ENCODE data around the gene MSI2. TPM values are rescaled to one million over a fixed set of nuclear protein-coding genes. Genes with fewer than 3 reads are reported as not detected.
A peak's percentile ranks its signal among the peaks of the same experiment; 100 is the strongest.

The MSI2 gene
- total and polyA plus RNA-seq, 7 experiments from 2014 or later, result 3.3 to 169 (median 125) TPM

- Histone ChIP-seq H3K4me3 (ENCODE audit: low read length) (no peak overlapping the region), H3K4me1 (ENCODE audit: control insufficient read depth in 2 of 2, insufficient read depth in 2 of 2, low read length in 2 of 2) (peaks cover 8 to 21% of the 10 kb centered on the region in 2 donors), H3K36me3 (ENCODE audit: control insufficient read depth in 2 of 3, insufficient read depth in 3 of 3, low read length in 3 of 3) (no peaks in the 10 kb centered on the region), H3K27me3 (ENCODE audit: control insufficient read depth in 2 of 2, insufficient read depth in 2 of 2, low read length in 2 of 2) (no peaks in the 10 kb centered on the region), H3K9me3 (ENCODE audit: control insufficient read depth in 2 of 3, low read length in 3 of 3) (no peaks in the 10 kb centered on the region), H3K27ac (ENCODE audit: low read depth, low read length) (no peak overlapping the region)
- Mint-ChIP-seq H3K4me1 (peaks cover 0 to 1% (median 0%) of the 10 kb centered on the region in 7 donors), H3K4me3 (no peak overlapping the region), H3K27me3 (no peaks in the 10 kb centered on the region), H3K9me3 (peaks cover 0 to 4% (median 1%) of the 10 kb centered on the region in 11 donors), H3K36me3 (peaks cover 4 to 10% (median 8%) of the 10 kb centered on the region in 5 donors), H3K27ac (no peak overlapping the region)
- DNase-seq, result peak in 1 of 9 donors; percentile 11
- CTCF ChIA-PET, result no interaction called here
- intact Hi-C loops (cut with micrococcal nuclease), result no loop called here
- POLR2A ChIA-PET, result no interaction called here
- ATAC-seq, result no peak
These were observed 443.5 kb downstream of the MSI2 start for GRCh38 chr17:57699751-57700219.

GRCh38 chr17:57701124-57701523 is 444.8 kb downstream of the MSI2 start:
- Histone ChIP-seq H3K4me1 (ENCODE audit: control insufficient read depth in 2 of 2, insufficient read depth in 2 of 2, low read length in 2 of 2) (peaks cover 8 to 21% of the 10 kb centered on the region in 2 donors), H3K27ac (ENCODE audit: low read depth, low read length) (no peak overlapping the region), H3K9me3 (ENCODE audit: control insufficient read depth in 2 of 3, low read length in 3 of 3) (no peaks in the 10 kb centered on the region), H3K4me3 (ENCODE audit: low read length) (no peak overlapping the region), H3K36me3 (ENCODE audit: control insufficient read depth in 2 of 3, insufficient read depth in 3 of 3, low read length in 3 of 3) (no peaks in the 10 kb centered on the region), H3K27me3 (ENCODE audit: control insufficient read depth in 2 of 2, insufficient read depth in 2 of 2, low read length in 2 of 2) (no peaks in the 10 kb centered on the region)
- ChIA-PET POLR2A (no interaction called here), CTCF (no interaction called here)
- H3K4me1 Mint-ChIP-seq, result no peaks in the 10 kb centered on the region
- H3K36me3 Mint-ChIP-seq, result peaks cover 0 to under 1% (median 0%) of the 10 kb centered on the region in 5 donors
- DNase-seq, result no peak
- no peak overlapping the region for H3K27ac Mint-ChIP-seq
- no peak for ATAC-seq
- H3K4me3 Mint-ChIP-seq, result no peak overlapping the region
- H3K27me3 Mint-ChIP-seq, result no peaks in the 10 kb centered on the region
- intact Hi-C loops (cut with micrococcal nuclease), result no loop called here
- no peaks in the 10 kb centered on the region for H3K9me3 Mint-ChIP-seq

GRCh38 chr17:57703273-57703672 is 446.9 kb downstream of the MSI2 start:
- Histone ChIP-seq H3K4me3 (ENCODE audit: low read length) (no peak overlapping the region), H3K27ac (ENCODE audit: low read depth, low read length) (no peak overlapping the region), H3K4me1 (ENCODE audit: control insufficient read depth in 2 of 2, insufficient read depth in 2 of 2, low read length in 2 of 2) (peaks cover 3 to 4% of the 10 kb centered on the region in 2 donors), H3K27me3 (ENCODE audit: control insufficient read depth in 2 of 2, insufficient read depth in 2 of 2, low read length in 2 of 2) (no peaks in the 10 kb centered on the region), H3K9me3 (ENCODE audit: control insufficient read depth in 2 of 3, low read length in 3 of 3) (no peaks in the 10 kb centered on the region), H3K36me3 (ENCODE audit: control insufficient read depth in 2 of 3, insufficient read depth in 3 of 3, low read length in 3 of 3) (no peaks in the 10 kb centered on the region)
- H3K4me3 Mint-ChIP-seq, result no peak overlapping the region
- DNase-seq (no peak), ATAC-seq (no peak)
- H3K4me1 Mint-ChIP-seq, result no peaks in the 10 kb centered on the region
- POLR2A ChIA-PET, result no interaction called here
- no peak overlapping the region for H3K27ac Mint-ChIP-seq
- H3K36me3 Mint-ChIP-seq, result no peaks in the 10 kb centered on the region
- CTCF ChIA-PET, result no interaction called here
- H3K27me3 Mint-ChIP-seq, result no peaks in the 10 kb centered on the region
- intact Hi-C loops (cut with micrococcal nuclease), result no loop called here
- no peaks in the 10 kb centered on the region for H3K9me3 Mint-ChIP-seq

DNA sequence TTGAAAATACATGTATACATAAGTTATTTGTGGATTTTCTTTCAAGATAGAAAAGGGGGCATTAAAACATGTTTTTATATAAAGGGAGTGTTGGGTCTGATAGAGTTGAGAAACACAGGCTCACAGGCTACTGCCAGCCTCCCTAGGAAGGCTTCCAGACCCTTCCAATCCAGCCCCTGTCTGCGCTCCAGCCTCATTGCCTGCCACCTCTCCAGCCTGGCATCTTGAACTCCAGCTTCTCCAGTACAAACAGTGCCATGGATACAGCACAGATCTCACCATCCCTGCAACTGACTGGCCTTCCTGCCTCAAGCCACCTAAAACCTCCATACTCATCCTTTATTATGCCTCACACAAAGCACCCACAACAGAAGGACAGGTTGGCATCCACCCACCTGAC is 448.1 kb downstream of the MSI2 start:
- no peak overlapping the region for H3K27ac ChIP-seq (ENCODE audit: low read depth, low read length)
- no peaks in the 10 kb centered on the region for H3K9me3 ChIP-seq (ENCODE audit: control insufficient read depth in 2 of 3, low read length in 3 of 3)
- H3K36me3 ChIP-seq (ENCODE audit: control insufficient read depth in 2 of 3, insufficient read depth in 3 of 3, low read length in 3 of 3), result no peaks in the 10 kb centered on the region
- no peaks in the 10 kb centered on the region for H3K27me3 Mint-ChIP-seq
- no peaks in the 10 kb centered on the region for H3K27me3 ChIP-seq (ENCODE audit: control insufficient read depth in 2 of 2, insufficient read depth in 2 of 2, low read length in 2 of 2)
- CTCF ChIA-PET, result no interaction called here
- H3K4me3 Mint-ChIP-seq, result no peak overlapping the region
- ATAC-seq, result no peak
- peaks cover 0 to 1% (median 0%) of the 10 kb centered on the region in 11 donors for H3K9me3 Mint-ChIP-seq
- no peak overlapping the region for H3K4me3 ChIP-seq (ENCODE audit: low read length)
- H3K27ac Mint-ChIP-seq, result peak overlapping the region in 1 of 9 donors; percentile 13
- no peaks in the 10 kb centered on the region for H3K4me1 Mint-ChIP-seq
- no peaks in the 10 kb centered on the region for H3K36me3 Mint-ChIP-seq
- no peak for DNase-seq
- no peaks in the 10 kb centered on the region for H3K4me1 ChIP-seq (ENCODE audit: control insufficient read depth in 2 of 2, insufficient read depth in 2 of 2, low read length in 2 of 2)
- POLR2A ChIA-PET, result no interaction called here
- intact Hi-C loops (cut with micrococcal nuclease), result no loop called here

- Histone ChIP-seq H3K9me3 (ENCODE audit: control insufficient read depth in 2 of 3, low read length in 3 of 3) (no peaks in the 10 kb centered on the region), H3K4me3 (ENCODE audit: low read length) (no peak overlapping the region), H3K4me1 (ENCODE audit: control insufficient read depth in 2 of 2, insufficient read depth in 2 of 2, low read length in 2 of 2) (no peaks in the 10 kb centered on the region), H3K27ac (ENCODE audit: low read depth, low read length) (no peak overlapping the region), H3K36me3 (ENCODE audit: control insufficient read depth in 2 of 3, insufficient read depth in 3 of 3, low read length in 3 of 3) (no peaks in the 10 kb centered on the region), H3K27me3 (ENCODE audit: control insufficient read depth in 2 of 2, insufficient read depth in 2 of 2, low read length in 2 of 2) (no peaks in the 10 kb centered on the region)
- CTCF ChIA-PET, result no interaction called here
- POLR2A ChIA-PET, result no interaction called here
- intact Hi-C loops (cut with micrococcal nuclease), result no loop called here
- Mint-ChIP-seq H3K27ac (peak overlapping the region in 1 of 9 donors; percentile 22), H3K36me3 (no peaks in the 10 kb centered on the region), H3K4me3 (no peak overlapping the region), H3K9me3 (peaks cover 0 to 7% (median 0%) of the 10 kb centered on the region in 11 donors), H3K4me1 (no peaks in the 10 kb centered on the region), H3K27me3 (peaks cover 0 to 5% (median 0%) of the 10 kb centered on the region in 5 donors)
- ATAC-seq (no peak), DNase-seq (peak in 1 of 9 donors; percentile 4)
These were observed 449.8 kb downstream of the MSI2 start for GRCh38 chr17:57705921-57706695.

- H3K27ac ChIP-seq (ENCODE audit: low read depth, low read length), result no peak overlapping the region
- H3K9me3 ChIP-seq (ENCODE audit: control insufficient read depth in 2 of 3, low read length in 3 of 3), result no peaks in the 10 kb centered on the region
- H3K36me3 ChIP-seq (ENCODE audit: control insufficient read depth in 2 of 3, insufficient read depth in 3 of 3, low read length in 3 of 3), result no peaks in the 10 kb centered on the region
- CTCF ChIA-PET, result no interaction called here
- Mint-ChIP-seq H3K36me3 (no peaks in the 10 kb centered on the region), H3K9me3 (peaks cover 0 to 10% (median 0%) of the 10 kb centered on the region in 11 donors), H3K4me3 (no peak overlapping the region), H3K4me1 (no peaks in the 10 kb centered on the region), H3K27me3 (peaks cover 0 to 11% (median 0%) of the 10 kb centered on the region in 5 donors), H3K27ac (no peak overlapping the region)
- no peak for ATAC-seq
- intact Hi-C loops (cut with micrococcal nuclease), result no loop called here
- POLR2A ChIA-PET, result no interaction called here
- H3K4me1 ChIP-seq (ENCODE audit: control insufficient read depth in 2 of 2, insufficient read depth in 2 of 2, low read length in 2 of 2), result no peaks in the 10 kb centered on the region
- no peak overlapping the region for H3K4me3 ChIP-seq (ENCODE audit: low read length)
- no peaks in the 10 kb centered on the region for H3K27me3 ChIP-seq (ENCODE audit: control insufficient read depth in 2 of 2, insufficient read depth in 2 of 2, low read length in 2 of 2)
- no peak for DNase-seq
These were observed 450.4 kb downstream of the MSI2 start for GRCh38 chr17:57706761-57707160.

DNA sequence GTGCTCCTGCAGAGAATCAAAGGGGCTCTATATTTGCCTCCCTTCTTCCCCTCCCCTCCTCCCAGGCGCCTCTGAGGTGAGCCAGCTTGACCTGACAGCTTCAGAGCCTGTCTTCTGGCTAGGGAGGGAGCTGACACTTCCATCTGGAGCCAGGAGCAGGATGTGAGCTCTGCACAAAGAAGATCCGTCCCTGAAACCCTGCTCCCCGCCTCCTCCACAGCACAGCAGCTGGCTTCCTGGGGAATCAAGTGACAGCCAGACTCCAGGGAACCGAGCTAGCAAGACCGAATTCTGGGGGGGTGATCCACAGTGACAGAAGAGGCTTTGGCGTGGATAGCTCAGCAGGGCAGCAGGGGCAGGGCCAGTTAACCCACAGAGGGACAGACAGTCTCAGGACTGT is 451.6 kb downstream of the MSI2 start:
- Mint-ChIP-seq H3K36me3 (no peaks in the 10 kb centered on the region), H3K27me3 (peaks cover 0 to 16% (median 0%) of the 10 kb centered on the region in 5 donors), H3K4me1 (no peaks in the 10 kb centered on the region), H3K4me3 (no peak overlapping the region), H3K9me3 (peaks cover 0 to 10% (median 0%) of the 10 kb centered on the region in 11 donors), H3K27ac (no peak overlapping the region)
- no peak overlapping the region for H3K4me3 ChIP-seq (ENCODE audit: low read length)
- no peaks in the 10 kb centered on the region for H3K9me3 ChIP-seq (ENCODE audit: control insufficient read depth in 2 of 3, low read length in 3 of 3)
- H3K4me1 ChIP-seq (ENCODE audit: control insufficient read depth in 2 of 2, insufficient read depth in 2 of 2, low read length in 2 of 2), result no peaks in the 10 kb centered on the region
- H3K27me3 ChIP-seq (ENCODE audit: control insufficient read depth in 2 of 2, insufficient read depth in 2 of 2, low read length in 2 of 2), result peaks cover 0 to 2% of the 10 kb centered on the region in 2 donors
- intact Hi-C loops (cut with micrococcal nuclease), result no loop called here
- ATAC-seq, result no peak
- H3K27ac ChIP-seq (ENCODE audit: low read depth, low read length), result no peak overlapping the region
- ChIA-PET POLR2A (no interaction called here), CTCF (interaction anchor here (0.5 to 0.6 kb wide), 2 partner anchors 85 to 1013 kb away, joined by 4 read pairs; no protein-coding TSS in a partner anchor)
- no peaks in the 10 kb centered on the region for H3K36me3 ChIP-seq (ENCODE audit: control insufficient read depth in 2 of 3, insufficient read depth in 3 of 3, low read length in 3 of 3)
- peak in 1 of 9 donors; percentile 10 for DNase-seq

Measured in naive thymus-derived CD4-positive, alpha-beta T cell (primary cell).